AG08395 (cell line): ENCODE results near the gene BTBD9.
A peak's percentile ranks its signal among the peaks of the same experiment; 100 is the strongest.

ENCODE experiments used
- DNase-seq: peaks from one replicate; pipeline ENCODE4 v3.0.0; 2012; ENCODE audit warnings: mixed read lengths, low spot score

The BTBD9 gene

GRCh38 chr6:38599261-38599660, 40.5 kb downstream of the BTBD9 start:
- no peak for DNase-seq

GRCh38 chr6:38593998-38594665, 45.6 kb downstream of the BTBD9 start:
- no peak for DNase-seq

GRCh38 chr6:38593409-38593808, 46.3 kb downstream of the BTBD9 start:
- no peak for DNase-seq

GRCh38 chr6:38591439-38591838, 48.3 kb downstream of the BTBD9 start:
- no peak for DNase-seq

- no peak for DNase-seq
Observed at GRCh38 chr6:38589367-38589720, 50.4 kb downstream of the BTBD9 start.

- peak; percentile 28 for DNase-seq
Observed at GRCh38 chr6:38588631-38589366, 50.9 kb downstream of the BTBD9 start.

- no peak for DNase-seq
Observed at GRCh38 chr6:38587766-38588362, 51.9 kb downstream of the BTBD9 start.

- no peak for DNase-seq
Observed at GRCh38 chr6:38586992-38587391, 52.7 kb downstream of the BTBD9 start.

GRCh38 chr6:38584731-38585130, 55.0 kb downstream of the BTBD9 start:
- peak; percentile 22 for DNase-seq

GRCh38 chr6:38583523-38583922, 56.2 kb downstream of the BTBD9 start:
- DNase-seq: no peak

- no peak for DNase-seq
Observed at GRCh38 chr6:38580030-38580429, 59.7 kb downstream of the BTBD9 start.

- DNase-seq: no peak
Observed at GRCh38 chr6:38579010-38579628, 60.6 kb downstream of the BTBD9 start.

- no peak for DNase-seq
Observed at GRCh38 chr6:38578075-38578474, 61.7 kb downstream of the BTBD9 start.

GRCh38 chr6:38577492-38577891, 62.2 kb downstream of the BTBD9 start:
- DNase-seq: no peak

GRCh38 chr6:38573801-38574395, 65.8 kb downstream of the BTBD9 start:
- DNase-seq: no peak

GRCh38 chr6:38572186-38572813, 67.4 kb downstream of the BTBD9 start:
- DNase-seq: no peak

- DNase-seq: no peak
Observed at GRCh38 chr6:38571721-38572120, 68.0 kb downstream of the BTBD9 start.

GRCh38 chr6:38570750-38571149, 69.0 kb downstream of the BTBD9 start:
- DNase-seq: peak; percentile 10

GRCh38 chr6:38567436-38567835, 72.3 kb downstream of the BTBD9 start:
- DNase-seq: peak; percentile 71

GRCh38 chr6:38566295-38567030, 73.3 kb downstream of the BTBD9 start:
- no peak for DNase-seq

GRCh38 chr6:38564301-38564700, 75.4 kb downstream of the BTBD9 start:
- DNase-seq: no peak
